ENCODE measurements around the gene USP50.

GRCh38 chr15:50501815-50502214 is 44.7 kb downstream of the USP50 start:
- TF ChIP-seq MTA1 (CRISPR knock-in tag; IDR thresholded peaks at IDR 0.05; ENCODE audit: borderline replicate concordance) (no peak), NR1H2 (CRISPR knock-in tag; IDR thresholded peaks at IDR 0.05; ENCODE audit: borderline replicate concordance, low read depth) (no peak), CREB1 (IDR thresholded peaks at IDR 0.05) (no peak), CREB1 (CRISPR knock-in tag; IDR thresholded peaks at IDR 0.05) (no peak), ZNF530 (CRISPR knock-in tag; IDR thresholded peaks at IDR 0.05; ENCODE audit: low read depth) (no peak), ZNF891 (CRISPR knock-in tag; IDR thresholded peaks at IDR 0.05) (no peak), CBX1 (IDR thresholded peaks at IDR 0.05; ENCODE audit: low read depth) (no peak), ZFP37 (CRISPR knock-in tag; IDR thresholded peaks at IDR 0.05; ENCODE audit: borderline replicate concordance) (no peak), HDAC6 (IDR thresholded peaks at IDR 0.05; ENCODE audit: low read depth, low read length) (no peak), ZFP36 (IDR thresholded peaks at IDR 0.05; ENCODE audit: borderline replicate concordance, low read depth, low read length, partially characterized antibody) (no peak)
- TF ChIP-seq, protein P1, sequence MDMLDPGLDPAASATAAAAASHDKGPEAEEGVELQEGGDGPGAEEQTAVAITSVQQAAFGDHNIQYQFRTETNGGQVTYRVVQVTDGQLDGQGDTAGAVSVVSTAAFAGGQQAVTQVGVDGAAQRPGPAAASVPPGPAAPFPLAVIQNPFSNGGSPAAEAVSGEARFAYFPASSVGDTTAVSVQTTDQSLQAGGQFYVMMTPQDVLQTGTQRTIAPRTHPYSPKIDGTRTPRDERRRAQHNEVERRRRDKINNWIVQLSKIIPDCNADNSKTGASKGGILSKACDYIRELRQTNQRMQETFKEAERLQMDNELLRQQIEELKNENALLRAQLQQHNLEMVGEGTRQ (IDR thresholded peaks at IDR 0.05; ENCODE audit: low read depth, low read length): no peak
- TF ChIP-seq, protein P1 (CRISPR knock-in tag; IDR thresholded peaks at IDR 0.05; ENCODE audit: borderline replicate concordance): no peak
